Ascending aorta (tissue), 2 donors: ENCODE measurements around the gene SIK3. TPM values are rescaled to one million over a fixed set of nuclear protein-coding genes. Genes with fewer than 3 reads are reported as not detected.

ENCODE experiments used
- DNase-seq, 2 donors: peaks; one replicate each; pipeline ENCODE4 v3.0.0-alpha.2; 2019; ENCODE audit warnings: low spot score in 2 of 2
- H3K27ac ChIP-seq, 2 donors: fragments of 200-600 bp; sonication (generic); one replicate each; pipeline ENCODE4 v1.5.1; 2016 to 2017; ENCODE audit warnings: mild to moderate bottlenecking in 1 of 2
- H3K27me3 ChIP-seq: fragments of 200-600 bp; sonication (generic); one replicate; pipeline ENCODE4 v1.5.1; 2017
- H3K36me3 ChIP-seq, 2 donors: fragments of 200-600 bp; sonication (generic); one replicate each; pipeline ENCODE4 v1.5.1; 2016
- H3K4me1 ChIP-seq, 2 donors: fragments of 200-600 bp; sonication (generic); one replicate each; pipeline ENCODE4 v1.5.1; 2016 to 2017; ENCODE audit warnings: mild to moderate bottlenecking in 1 of 2
- H3K4me3 ChIP-seq, 2 donors: fragments of 200-600 bp; sonication (generic); one replicate each; pipeline ENCODE4 v1.5.1; 2016 to 2017; ENCODE audit warnings: mild to moderate bottlenecking in 1 of 2
- H3K9me3 ChIP-seq, 2 donors: fragments of 200-600 bp; sonication (generic); one replicate each; pipeline ENCODE4 v1.5.1; 2016
- intact Hi-C: fragments of 100-400 bp; cut with DNase I; formaldehyde crosslinking; loops from one replicate; pipeline ENCODE4 v1.15.1; 2023
- total RNA-seq: library from RNA; depleted of rRNA; stranded (reverse); fragments of >200 nt; gene quantifications from one replicate; pipeline ENCODE4 v1.1.0, GENCODE V29; 2016
- TF ChIP-seq, protein P1 (sequence below), 3 experiments: fragments of 200-600 bp in 2 of 3; fragments of 450-650 bp in 1 of 3; sonication (generic) in 2 of 3; IDR thresholded peaks; one replicate each; pipeline ENCODE4 v1.5.1; 2016 to 2019; ENCODE audit warnings: antibody characterized with exemption in 3 of 3, mild to moderate bottlenecking in 1 of 3, moderate library complexity in 1 of 3

SIK3 gene
- total RNA-seq, 1 donor from 2014 or later: 22.5 TPM

GRCh38 chr11:117128289-117128688, 30.1 kb upstream of the SIK3 start:
- no peaks in the 10 kb centered on the region for H3K4me1 ChIP-seq
- TF ChIP-seq, protein P1, sequence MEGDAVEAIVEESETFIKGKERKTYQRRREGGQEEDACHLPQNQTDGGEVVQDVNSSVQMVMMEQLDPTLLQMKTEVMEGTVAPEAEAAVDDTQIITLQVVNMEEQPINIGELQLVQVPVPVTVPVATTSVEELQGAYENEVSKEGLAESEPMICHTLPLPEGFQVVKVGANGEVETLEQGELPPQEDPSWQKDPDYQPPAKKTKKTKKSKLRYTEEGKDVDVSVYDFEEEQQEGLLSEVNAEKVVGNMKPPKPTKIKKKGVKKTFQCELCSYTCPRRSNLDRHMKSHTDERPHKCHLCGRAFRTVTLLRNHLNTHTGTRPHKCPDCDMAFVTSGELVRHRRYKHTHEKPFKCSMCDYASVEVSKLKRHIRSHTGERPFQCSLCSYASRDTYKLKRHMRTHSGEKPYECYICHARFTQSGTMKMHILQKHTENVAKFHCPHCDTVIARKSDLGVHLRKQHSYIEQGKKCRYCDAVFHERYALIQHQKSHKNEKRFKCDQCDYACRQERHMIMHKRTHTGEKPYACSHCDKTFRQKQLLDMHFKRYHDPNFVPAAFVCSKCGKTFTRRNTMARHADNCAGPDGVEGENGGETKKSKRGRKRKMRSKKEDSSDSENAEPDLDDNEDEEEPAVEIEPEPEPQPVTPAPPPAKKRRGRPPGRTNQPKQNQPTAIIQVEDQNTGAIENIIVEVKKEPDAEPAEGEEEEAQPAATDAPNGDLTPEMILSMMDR (IDR thresholded peaks at IDR 0.05): no peak
- H3K4me3 ChIP-seq: no peak overlapping the region
- H3K9me3 ChIP-seq: no peaks in the 10 kb centered on the region
- no peaks in the 10 kb centered on the region for H3K27me3 ChIP-seq
- intact Hi-C loops: no loop called here
- DNase-seq: no peak
- H3K27ac ChIP-seq: no peak overlapping the region
- no peaks in the 10 kb centered on the region for H3K36me3 ChIP-seq

DNA sequence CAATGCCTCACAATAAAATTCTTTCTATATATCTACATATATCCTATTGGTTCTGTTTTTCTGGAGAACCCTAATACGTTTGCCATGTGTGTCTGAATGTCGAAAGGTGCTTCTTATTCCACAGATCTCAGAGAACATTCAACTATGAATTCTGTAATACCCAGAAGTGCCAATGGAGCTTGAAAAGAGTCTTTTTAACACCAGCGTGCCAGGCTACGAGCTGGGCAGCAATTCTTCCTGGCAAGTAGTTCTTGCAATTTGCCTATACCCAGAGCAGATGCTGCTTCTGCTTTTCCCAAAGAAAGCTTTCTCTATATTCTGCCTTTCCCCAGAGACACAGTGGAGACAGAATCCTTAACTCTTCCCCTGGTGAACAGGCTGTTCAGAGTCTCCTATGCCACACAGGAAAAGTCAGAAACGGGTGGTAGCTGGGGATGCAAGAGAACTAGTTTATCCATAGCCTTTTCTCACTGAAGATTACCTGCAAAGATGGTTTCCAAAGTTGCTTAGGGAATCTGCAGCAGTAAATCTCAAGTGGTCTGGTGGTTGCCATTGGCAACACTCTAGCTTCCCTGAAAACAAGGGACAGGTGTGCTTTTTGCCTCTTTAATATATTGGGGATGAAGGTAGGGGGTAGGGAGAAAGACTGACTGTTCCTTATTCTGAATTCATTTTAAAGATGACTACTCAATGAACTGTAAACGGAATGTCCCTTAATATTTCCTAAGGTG, 29.1 kb upstream of the SIK3 start:
- no peak overlapping the region for H3K27ac ChIP-seq
- no peak overlapping the region for H3K4me3 ChIP-seq
- no peaks in the 10 kb centered on the region for H3K9me3 ChIP-seq
- no peaks in the 10 kb centered on the region for H3K27me3 ChIP-seq
- no peaks in the 10 kb centered on the region for H3K4me1 ChIP-seq
- TF ChIP-seq, protein P1 (IDR thresholded peaks at IDR 0.05): no peak
- no peak for DNase-seq
- no peaks in the 10 kb centered on the region for H3K36me3 ChIP-seq
- intact Hi-C loops: no loop called here

GRCh38 chr11:117126223-117126965, 28.2 kb upstream of the SIK3 start:
- no peaks in the 10 kb centered on the region for H3K4me1 ChIP-seq
- no peak overlapping the region for H3K4me3 ChIP-seq
- H3K9me3 ChIP-seq: no peaks in the 10 kb centered on the region
- H3K27me3 ChIP-seq: no peaks in the 10 kb centered on the region
- intact Hi-C loops: no loop called here
- no peak for DNase-seq
- H3K36me3 ChIP-seq: no peaks in the 10 kb centered on the region
- TF ChIP-seq, protein P1 (IDR thresholded peaks at IDR 0.05): no peak
- H3K27ac ChIP-seq: no peak overlapping the region

- H3K9me3 ChIP-seq: no peaks in the 10 kb centered on the region
- no peaks in the 10 kb centered on the region for H3K4me1 ChIP-seq
- TF ChIP-seq, protein P1 (IDR thresholded peaks at IDR 0.05): no peak
- no peak overlapping the region for H3K27ac ChIP-seq
- DNase-seq: no peak
- intact Hi-C loops: no loop called here
- H3K27me3 ChIP-seq: no peaks in the 10 kb centered on the region
- H3K4me3 ChIP-seq: no peak overlapping the region
- H3K36me3 ChIP-seq: no peaks in the 10 kb centered on the region
Measured at GRCh38 chr11:117122556-117122955, 24.3 kb upstream of the SIK3 start.

DNA sequence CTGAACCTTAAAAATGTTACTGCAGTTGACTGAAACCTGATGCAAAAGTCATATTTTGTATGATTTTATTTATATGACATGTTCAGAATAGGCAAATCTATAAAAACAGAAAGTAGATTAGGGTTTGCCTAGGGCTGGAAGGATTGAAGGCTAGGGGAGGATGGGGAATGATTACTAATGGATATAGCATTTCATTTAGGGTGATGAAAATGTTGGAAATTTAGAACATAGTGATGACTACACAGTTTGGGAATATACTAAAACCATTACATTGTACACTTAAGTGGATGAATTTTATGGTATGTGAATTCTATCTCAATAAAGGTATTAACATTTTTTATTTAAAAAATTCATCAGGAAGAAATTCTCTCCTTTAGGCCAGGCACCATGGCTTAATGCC, 22.9 kb upstream of the SIK3 start:
- Histone ChIP-seq H3K4me1 (no peaks in the 10 kb centered on the region), H3K9me3 (no peaks in the 10 kb centered on the region), H3K27me3 (no peaks in the 10 kb centered on the region), H3K36me3 (no peaks in the 10 kb centered on the region), H3K4me3 (no peak overlapping the region), H3K27ac (no peak overlapping the region)
- TF ChIP-seq, protein P1 (IDR thresholded peaks at IDR 0.05): no peak
- DNase-seq: no peak
- intact Hi-C loops: no loop called here
